ENCODE measurements around the gene UGT1A6. TPM values are rescaled to one million over a fixed set of nuclear protein-coding genes. Genes with fewer than 3 reads are reported as not detected.
A peak's percentile ranks its signal among the peaks of the same experiment; 100 is the strongest.

UGT1A6 gene
- total and polyA plus RNA-seq, 2 of the 4 experiments (the other 2 are of a cell fraction) = not detected

DNA sequence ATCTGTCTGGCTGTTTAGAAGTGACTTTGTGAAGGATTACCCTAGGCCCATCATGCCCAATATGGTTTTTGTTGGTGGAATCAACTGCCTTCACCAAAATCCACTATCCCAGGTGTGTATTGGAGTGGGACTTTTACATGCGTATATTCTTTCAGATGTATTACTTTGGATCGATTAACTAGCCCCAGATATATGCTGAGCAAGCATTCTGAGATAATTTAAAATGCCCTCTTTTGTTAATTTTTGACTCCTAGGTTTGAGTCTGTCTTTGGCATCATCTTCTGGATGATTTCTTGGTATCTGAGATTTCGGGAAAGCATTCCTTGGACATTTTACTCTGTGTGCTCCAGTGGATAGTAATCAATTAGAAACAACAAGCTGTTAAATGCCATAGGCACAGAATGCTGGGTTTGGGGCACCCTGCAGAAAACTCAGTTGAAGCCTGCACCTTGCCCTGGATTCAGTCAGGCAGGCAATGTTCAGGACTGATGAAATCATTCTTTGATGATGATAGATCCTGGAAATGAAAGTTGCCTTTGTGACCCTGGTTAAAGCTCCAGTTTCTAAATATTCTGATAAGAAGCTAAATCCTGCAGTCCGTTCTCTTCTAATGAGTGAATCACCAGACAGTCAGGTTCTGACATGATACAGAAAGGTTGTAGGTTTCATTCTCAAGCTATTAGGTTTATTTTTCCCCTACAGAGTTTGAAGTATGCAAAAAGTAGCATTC lies 68.5 kb downstream of the UGT1A6 start:
- Histone ChIP-seq H3K27ac (ENCODE audit: insufficient read depth, low read length) (no peak overlapping the region), H2BK15ac (ENCODE audit: low read depth, low read length) (no peak overlapping the region), H3K4me1 (ENCODE audit: control insufficient read depth, insufficient read depth, low read length) (peaks cover 16% of the 10 kb centered on the region), H4K20me1 (ENCODE audit: insufficient read depth, low read length) (no peaks in the 10 kb centered on the region), H3K18ac (ENCODE audit: low read depth, low read length) (peak overlapping the region; percentile 19; the same call in 1 of the 2 replicates), H3K79me1 (ENCODE audit: low read depth in 1 of 2, low read length in 2 of 2) (no peaks in the 10 kb centered on the region), H2AK5ac (ENCODE audit: low read depth, low read length) (no peak overlapping the region), H3K9me1 (ENCODE audit: insufficient read depth, low read length) (0 out of 2 replicates have a peak, but pooled peaks cover 5% of the 10 kb centered on the region), H3K9ac (ENCODE audit: low read depth, low read length) (no peak overlapping the region), H2BK20ac (ENCODE audit: low read depth, low read length) (peak overlapping the region; percentile 68; the same call in 1 of the 2 replicates), H3K14ac (replicated peaks; ENCODE audit: low read depth, low read length) (peak overlapping the region; percentile 57; the same call in 1 of the 2 replicates), H2AFZ (replicated peaks; ENCODE audit: low read length, poor library complexity) (no peak overlapping the region), H2BK120ac (ENCODE audit: low read depth, low read length) (peak overlapping the region; percentile 65), H4K91ac (ENCODE audit: insufficient read depth, low read depth, low read length) (peak overlapping the region; percentile 30), H3K4me3 (ENCODE audit: insufficient read depth, low read depth, low read length) (no peak overlapping the region), H3K27me3 (ENCODE audit: control insufficient read depth, insufficient read depth, low read length) (no peaks in the 10 kb centered on the region), H2BK5ac (ENCODE audit: low read depth, low read length, poor library complexity, severe bottlenecking) (no peak overlapping the region), H3K36me3 (ENCODE audit: control insufficient read depth, insufficient read depth, low read length) (no peaks in the 10 kb centered on the region), H3K23ac (ENCODE audit: low read depth, low read length) (no peak overlapping the region), H3K56ac (ENCODE audit: extremely low read depth, insufficient read depth, low read length) (no peak overlapping the region), H2AK9ac (replicated peaks; ENCODE audit: low read depth, low read length, poor library complexity) (no peak overlapping the region), H3K9me3 (ENCODE audit: control insufficient read depth, insufficient read depth, low read length) (no peaks in the 10 kb centered on the region), H4K5ac (ENCODE audit: low read depth, low read length) (no peak overlapping the region), H3K4ac (ENCODE audit: low read depth, low read length) (no peak overlapping the region), H3K4me2 (ENCODE audit: low read depth, low read length) (peak overlapping the region; percentile 5; the same call in 1 of the 2 replicates), H4K8ac (ENCODE audit: low read depth in 2 of 2, low read length in 2 of 2) (0 out of 4 replicates have a peak overlapping the region, but pooled peaks of 1 of the 2 experiments have one; percentile 8)
- no TSS peak for BruUV-seq (replicated peaks)
- POLR2A ChIA-PET (ENCODE audit: unreplicated experiment) = no interaction called here
- ATAC-seq (ENCODE audit: low read depth) = peak; percentile 42; the same call in 1 of the 2 replicates
- CTCF ChIA-PET = interaction anchor here (0.6 to 0.7 kb wide), 3 partner anchors 26 to 1068 kb away, joined by 3 to 7 read pairs (median 5); no protein-coding TSS in a partner anchor
- intact Hi-C loops (cut with micrococcal nuclease) (no loop called here), in situ Hi-C loops (cut with MboI; ENCODE audit: low sequenced_read_pairs) (no loop called here), dilution Hi-C loops (cut with HindIII; ENCODE audit: low sequenced_read_pairs, unreplicated experiment) (no loop called here)
- no peak for TF ChIP-seq ELK1 (IDR thresholded peaks at IDR 0.05; ENCODE audit: borderline replicate concordance, low read depth, low read length)
- peak; percentile 22; the same call in 1 of the 2 replicates for TF ChIP-seq CEBPB (IDR thresholded peaks at IDR 0.05; ENCODE audit: low read depth, low read length)
- peak; percentile 91 for TF ChIP-seq MAFK (IDR thresholded peaks at IDR 0.05; ENCODE audit: low read depth, low read length)
- TF ChIP-seq FOS (IDR thresholded peaks at IDR 0.05; ENCODE audit: low read depth, low read length) = no peak
- WGBS, 2 experiments (ENCODE audit: extremely low coverage in 2 of 2, insufficient read length in 1 of 2) = 50% methylated on average over 1 of the region's 4 CpGs; no CpG with 5 or more reads in 1 of the 2 experiments
- peak; percentile 75 for DNase-seq

All from IMR-90 (cell line).